T-helper 2 cell treated with Interferon-gamma antibody and Interleukin-4, amounts not matched to agents 100 ng/mL and 5 ng/mL, for 36 hours (primary cell): Measurements from ENCODE around the gene ZNF821. TPM values are rescaled to one million over a fixed set of nuclear protein-coding genes. Genes with fewer than 3 reads are reported as not detected.
"Not testable (repeated sequence)": the region's sequence is repeated elsewhere in the genome, so short reads cannot be mapped to it uniquely, and the experiment has no call there.

Experiments used
- intact Hi-C: fragments of 100-400 bp; cut with micrococcal nuclease; formaldehyde crosslinking; loops from one replicate; pipeline ENCODE4 v1.15.1; 2023
- total RNA-seq: library from RNA; stranded (reverse); gene quantifications from 2 replicates; pipeline ENCODE4 v1.2.3, GENCODE V29; 2022

Gene ZNF821
- total RNA-seq, 1 donor from 2014 or later = 4.5 TPM

DNA sequence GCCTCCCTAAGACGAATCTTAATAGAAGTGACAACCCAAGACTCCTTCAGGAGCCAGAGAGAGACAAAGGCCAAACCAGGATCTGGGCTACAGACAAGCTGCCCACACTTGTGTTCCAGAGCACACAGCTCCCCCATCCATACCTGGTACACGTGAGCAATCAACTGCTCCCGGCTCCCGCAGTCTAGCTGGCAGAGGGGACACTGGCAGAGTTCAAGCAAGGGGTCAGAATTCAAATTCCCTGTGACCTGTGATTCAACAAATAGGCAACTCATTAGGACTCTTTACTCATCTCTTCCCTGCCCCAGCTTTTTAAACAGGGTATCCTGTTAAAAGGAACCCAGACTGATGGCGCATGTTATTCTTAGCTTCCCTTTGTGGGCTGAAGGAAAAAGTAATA, 20.0 kb downstream of the ZNF821 start:
- intact Hi-C loops = no loop called here

DNA sequence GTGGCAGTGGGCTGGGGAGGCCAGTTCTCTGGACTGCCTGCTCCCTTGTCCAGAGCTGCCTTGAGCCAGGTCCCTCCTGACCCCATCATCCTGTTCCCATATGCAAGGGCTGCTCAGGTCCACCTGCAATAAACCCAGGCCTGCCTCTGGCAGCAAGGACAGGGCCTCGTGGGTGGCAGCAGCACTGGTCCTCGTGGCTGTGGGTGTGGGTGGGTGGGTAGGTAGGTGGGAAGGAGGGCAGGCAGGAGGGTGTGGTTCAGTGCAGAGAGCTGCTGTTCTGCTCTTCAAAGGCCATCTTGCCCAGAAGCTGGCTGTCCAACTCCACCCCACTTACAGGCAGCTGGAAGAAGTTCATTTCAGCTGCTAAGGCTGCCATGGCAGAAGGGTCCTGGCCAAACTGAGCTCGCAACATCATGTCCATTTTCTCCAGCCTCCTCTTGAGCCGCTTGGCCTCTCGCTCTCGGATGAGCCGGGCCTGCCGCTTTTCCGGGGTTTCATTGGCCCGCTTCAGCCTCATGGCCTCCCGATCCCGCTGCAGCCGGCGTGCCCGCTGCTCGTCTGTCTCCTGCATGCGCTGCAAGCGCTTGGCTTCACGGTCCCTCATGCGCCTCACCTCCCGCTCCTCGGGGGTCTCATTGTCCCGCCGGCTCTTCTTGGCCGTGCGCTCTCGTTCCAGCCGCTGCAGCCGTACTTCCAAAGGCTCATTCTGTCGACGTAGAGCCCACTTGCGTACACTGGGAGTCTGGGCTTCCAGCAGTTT, 24.0 kb downstream of the ZNF821 start:
- intact Hi-C loops = no loop called here

DNA sequence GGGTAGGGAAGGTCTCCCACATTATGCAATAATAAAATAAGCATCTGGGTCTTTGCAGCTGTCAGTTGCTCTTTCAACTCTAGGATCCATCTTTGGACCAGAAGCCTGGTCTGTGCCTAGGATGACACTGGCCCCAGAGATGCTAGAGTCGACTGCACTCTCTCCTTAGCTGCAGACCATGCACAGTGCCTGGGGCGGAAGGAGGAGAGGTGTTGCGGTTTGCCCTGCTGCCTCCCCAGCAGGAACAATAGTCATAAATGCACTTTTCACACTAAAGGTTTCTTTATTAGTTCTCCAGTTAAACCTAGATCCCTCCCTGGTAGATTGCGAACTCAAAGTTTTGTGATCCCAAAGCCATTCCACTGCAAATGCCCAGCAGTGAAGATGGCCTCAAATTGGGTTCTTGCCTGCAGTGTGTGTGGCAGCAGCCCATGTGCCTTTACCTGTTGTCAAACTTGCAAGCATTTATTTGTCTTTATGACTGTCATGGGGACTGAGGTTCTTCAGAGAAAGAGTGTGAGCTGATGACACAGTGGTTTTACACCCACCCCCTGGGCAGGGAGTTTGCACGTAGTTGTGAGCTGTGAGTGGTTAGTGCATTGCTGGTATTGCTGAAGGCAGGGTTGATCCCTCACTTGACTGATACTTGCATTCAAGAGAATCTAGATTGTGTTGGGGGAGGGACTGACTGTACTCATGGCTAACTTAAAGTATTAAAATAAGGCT, 27.9 kb downstream of the ZNF821 start:
- intact Hi-C loops = no loop called here

DNA sequence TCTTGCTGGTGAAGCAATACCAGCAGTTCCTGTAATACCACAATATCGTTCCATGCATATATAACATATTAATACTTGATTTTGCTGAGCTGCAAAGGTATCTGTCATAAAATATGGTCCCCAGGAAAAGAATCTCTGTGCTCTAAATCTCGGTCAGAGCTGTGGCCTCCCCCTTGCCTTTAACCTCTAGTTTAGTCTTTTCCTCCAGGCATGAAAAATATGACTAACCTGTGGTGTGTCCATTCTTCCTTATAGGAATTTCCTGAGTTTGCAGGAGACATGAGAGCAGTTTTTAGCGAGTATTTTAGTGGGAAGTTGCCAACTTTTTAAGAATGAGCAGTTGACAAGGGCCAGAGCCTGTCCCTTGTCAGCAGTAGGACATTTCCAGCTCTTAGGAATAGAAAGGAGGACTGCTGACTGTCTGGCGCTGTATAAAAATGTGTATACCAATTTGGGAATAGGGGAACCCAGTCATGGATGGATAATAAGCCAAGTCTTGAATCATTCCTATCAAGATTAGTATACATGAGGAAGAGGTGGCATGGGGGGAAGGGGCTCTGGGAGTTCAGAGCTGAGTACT, 29.5 kb downstream of the ZNF821 start:
- intact Hi-C loops = no loop called here

DNA sequence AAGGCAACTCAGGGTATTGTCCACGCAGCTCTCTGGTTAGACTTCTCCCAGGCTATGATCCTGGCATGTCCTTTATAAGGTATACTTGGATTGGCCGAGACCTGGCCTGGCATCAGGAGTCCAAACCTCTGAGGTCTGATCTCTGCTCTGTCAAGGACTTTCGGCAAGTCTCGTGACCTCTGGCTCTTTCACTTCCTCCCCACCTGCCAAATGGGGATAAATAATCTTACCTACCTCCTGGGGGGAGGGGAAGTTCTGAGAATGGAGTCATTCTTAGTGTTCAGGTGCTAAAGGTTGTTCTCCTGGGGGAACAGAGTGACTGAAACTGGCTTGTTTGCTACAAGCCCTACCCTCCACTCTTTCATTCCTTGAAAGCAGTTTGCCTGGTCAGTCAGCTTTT, 30.6 kb downstream of the ZNF821 start:
- intact Hi-C loops = no loop called here

DNA sequence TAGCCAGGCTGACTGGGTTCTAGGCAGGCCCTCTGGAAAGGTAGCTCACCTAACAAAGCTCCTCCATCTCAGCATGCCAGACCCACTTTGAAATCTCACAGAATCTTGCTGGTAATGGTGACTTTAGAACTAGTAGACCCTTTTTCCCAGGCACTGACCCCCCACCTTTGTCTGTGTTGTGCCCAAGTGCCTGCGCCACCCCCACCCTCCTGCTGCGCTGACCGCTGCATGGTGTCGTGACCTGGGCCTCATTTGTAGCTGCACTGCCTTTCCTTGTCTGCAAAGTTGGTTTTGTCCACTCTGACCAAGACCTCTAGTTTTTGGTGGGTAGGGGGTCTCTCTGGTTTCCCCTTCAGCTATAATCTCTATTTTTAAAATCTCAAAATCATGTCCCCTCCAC, 31.4 kb downstream of the ZNF821 start:
- intact Hi-C loops = no loop called here

DNA sequence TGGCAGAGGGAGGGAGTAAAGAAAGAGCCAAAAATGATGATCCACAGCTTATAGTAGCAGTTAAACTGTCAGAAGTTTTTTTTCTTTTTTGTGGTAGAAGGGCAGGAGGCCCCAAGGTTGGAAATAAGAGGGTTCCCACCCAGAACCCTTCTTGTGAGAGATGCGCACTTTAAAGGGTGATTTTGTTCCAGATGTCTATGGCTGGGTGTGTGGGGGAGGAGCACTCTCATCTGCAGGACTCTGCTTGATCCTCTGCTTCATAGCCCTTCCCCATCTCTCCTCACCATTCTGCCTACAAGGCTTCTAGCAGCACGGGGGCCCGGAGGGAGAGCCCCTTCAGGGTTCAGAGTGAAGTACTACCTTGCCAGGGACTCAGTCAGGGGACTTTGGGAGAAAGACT, 31.8 kb downstream of the ZNF821 start:
- intact Hi-C loops = no loop called here

DNA sequence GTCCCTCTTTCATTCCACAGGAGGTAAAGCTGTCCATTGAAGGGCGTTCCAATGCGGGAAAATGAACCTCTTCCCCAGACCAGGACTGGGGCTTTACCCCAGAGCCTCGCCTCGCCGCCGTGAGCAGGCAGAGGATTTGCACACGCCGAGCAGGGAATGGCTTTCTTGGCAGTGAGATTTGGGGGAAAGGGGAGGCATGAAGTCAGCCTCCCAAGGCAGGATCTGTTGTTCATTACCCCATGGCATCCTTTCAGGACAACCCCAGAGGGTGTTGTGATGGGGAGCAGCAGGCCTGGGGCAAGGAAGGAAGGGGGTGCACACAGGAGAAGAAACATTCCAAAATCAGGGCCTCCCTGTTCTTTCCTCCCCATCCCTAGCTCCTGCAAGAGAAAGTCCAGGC, 32.2 kb downstream of the ZNF821 start:
- intact Hi-C loops = no loop called here

DNA sequence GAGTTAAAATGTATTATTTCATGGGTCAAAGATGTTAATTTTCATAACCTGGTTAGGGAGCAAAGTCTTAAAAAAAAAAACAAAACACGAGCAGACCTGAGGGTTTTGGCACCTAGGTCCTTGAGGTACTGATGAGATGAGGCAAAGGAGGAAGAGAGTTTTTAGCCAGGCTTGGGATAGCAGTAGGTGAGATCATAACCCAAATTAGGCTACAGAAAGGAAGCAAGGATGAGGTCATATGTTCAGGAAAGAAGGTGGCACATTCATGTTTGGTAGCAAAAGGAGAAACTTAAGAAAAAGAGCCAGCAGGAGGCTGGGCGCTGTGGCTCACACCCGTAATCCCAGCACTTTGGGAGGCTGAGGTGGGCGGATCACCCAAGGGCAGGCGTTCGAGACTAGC, 35.4 kb downstream of the ZNF821 start:
- intact Hi-C loops = no loop called here

DNA sequence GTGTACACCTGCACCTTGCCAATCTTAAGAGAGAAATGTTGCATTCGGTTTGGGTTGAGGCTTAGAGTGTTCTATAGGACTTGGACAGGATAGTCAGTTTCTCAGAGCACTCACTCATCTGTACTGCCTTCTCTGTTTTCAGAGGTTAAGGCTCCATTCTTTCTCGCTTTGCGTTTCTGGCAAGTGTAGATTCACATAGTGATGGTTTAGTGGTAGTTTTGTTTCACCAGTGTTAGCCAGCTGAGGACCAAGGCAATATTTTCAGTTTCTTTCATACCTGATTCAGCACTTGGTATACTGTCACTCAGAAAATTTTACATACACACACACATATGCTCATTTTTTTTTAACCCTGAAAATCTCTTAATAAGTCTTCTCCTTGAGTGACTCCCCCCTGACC, 36.9 kb downstream of the ZNF821 start:
- intact Hi-C loops = no loop called here

DNA sequence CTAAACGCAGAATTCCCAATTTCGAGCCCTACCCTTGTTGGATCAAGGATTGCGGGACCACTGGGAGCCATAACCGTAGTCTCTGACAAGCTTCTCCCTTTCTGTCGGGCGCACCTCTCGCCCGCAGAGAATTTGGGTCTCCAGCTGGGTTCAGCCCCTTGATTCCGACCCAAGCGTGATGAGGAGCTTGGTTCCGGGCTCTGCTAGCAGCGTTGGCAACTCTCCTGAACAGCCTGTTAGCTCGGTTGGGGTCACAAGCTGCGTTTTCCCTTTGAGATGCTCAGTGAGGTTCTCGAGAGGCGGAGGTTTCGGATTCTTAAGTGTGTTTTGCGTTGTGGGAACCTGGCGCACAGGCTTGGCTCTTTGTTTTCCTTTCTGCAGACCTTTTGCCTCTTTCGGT, 37.6 kb downstream of the ZNF821 start:
- intact Hi-C loops = no loop called here

DNA sequence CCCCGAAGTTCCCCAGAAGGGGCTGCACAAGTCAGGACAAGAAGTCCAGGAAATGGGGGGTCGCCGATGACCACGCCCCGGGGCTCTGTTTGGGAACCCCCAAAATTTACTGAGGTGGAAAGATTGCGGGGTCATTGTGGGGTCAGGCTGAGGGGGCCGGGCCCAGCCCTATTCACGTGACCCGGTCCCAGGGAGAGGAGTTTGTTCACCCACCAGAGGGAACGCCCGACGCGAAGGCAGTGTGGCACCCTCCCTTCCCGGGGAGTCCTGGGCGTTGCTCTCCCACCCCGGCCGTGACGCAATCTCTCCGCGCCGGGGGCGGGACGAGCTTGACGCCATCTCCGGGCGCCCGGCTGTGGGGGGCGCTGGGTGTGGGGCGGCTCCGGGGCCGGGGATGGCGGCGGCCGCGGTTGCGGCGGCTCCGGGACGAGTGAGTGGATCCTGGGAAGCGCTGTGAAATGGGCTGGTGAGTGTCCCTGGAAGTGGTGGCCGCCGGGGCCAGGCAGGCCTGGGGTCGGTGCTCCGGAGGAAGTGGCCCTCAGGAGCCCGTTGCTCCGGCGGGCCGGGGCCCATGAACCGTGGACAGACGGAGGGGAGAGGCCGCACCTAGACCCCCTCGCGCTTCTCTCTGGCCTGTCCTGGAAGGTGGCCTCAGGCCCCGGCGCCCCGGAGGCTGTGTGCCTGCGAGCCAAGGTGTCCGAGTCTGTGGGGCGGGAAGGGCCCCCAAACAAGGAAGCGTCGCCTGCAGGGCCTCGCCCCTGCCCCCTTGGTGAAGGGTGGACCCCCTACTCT, 38.1 kb downstream of the ZNF821 start, which contains the start of gene ATXN1L:
TSS of gene ATXN1L (plus strand) at position 338 of the 792 bp plus-strand sequence. CDS start 3,765 bp downstream, outside the sequence.
- intact Hi-C loops = loop anchor here (1.0 kb wide), 5 partner anchors 36 to 247 kb away; partner anchors contain the start of genes DHODH, DHX38, IST1 and TXNL4B

DNA sequence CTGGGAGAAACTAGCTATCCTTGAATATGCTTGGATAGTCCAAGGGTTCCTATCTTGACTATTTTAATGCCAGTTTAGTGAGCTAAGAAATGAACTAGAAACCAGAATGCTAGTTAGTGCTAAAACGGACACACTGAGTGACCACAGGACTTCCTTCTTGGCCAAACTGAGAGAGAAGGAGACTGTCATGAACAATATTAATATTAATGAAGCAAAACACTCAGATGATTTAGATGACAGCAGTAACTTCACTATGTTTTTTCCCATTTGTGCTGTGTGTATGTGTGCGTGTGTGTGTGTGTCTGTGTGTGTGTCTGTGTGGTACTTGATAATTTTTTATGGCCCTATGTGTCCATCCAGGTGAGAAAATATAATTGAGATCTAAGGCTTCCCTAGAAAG, 40.4 kb downstream of the ZNF821 start:
- intact Hi-C loops = no loop called here

DNA sequence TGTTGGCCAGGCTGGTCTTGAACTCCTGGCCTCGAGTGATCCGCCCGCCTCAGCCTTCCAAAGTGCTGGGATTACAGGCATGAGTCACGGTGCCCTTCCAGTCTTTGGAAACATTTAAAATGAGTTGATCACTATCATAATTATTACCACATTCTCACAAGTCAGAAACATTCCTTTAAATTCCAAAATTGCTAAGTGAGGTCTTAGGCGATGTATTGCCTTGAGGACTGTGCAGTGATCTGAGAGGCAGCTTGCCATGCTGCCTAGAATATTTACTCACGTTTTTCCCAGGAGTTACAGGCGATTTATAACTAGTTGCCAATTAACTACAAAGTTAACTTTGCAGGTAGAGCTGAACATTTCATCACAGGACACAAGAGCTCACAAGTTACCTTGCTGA, 43.9 kb downstream of the ZNF821 start:
- intact Hi-C loops = no loop called here

DNA sequence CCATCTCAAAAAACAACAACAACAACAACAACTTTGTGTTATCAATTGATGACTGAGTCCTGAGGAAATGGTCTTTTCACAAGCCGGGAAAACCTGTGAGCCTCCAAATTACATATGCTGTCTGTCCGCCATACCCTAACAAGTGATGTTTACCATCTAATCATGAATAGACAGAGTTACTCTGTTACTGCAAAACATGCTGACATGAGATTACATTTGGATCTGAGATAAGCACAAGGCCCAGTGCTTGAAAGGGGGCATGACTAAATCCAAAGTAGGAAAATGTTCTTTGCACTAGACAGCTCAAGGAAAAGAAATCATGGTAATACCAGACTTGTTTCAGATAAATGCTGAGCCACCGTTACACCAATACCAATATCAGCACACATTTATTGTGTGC, 46.8 kb downstream of the ZNF821 start:
- intact Hi-C loops = no loop called here

DNA sequence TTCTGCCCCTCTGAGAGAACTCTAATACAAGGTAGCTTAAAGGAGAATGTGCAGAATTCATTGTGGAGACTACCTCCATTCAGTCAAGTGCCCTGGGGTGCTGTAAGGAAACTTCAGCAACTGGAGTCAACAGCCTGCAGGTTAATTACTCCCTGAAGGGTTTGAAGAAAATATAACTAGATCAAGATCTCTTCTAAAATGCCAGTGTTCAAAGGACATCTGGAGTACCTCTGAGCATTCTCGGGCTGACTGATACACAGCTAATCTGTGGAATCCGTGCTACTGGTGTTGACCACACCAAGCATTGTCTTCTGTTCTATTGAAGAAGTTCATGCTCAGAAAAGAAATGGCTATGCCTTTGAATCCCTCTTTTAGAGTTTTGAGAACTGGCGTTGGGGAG, 49.7 kb downstream of the ZNF821 start:
- intact Hi-C loops = no loop called here

DNA sequence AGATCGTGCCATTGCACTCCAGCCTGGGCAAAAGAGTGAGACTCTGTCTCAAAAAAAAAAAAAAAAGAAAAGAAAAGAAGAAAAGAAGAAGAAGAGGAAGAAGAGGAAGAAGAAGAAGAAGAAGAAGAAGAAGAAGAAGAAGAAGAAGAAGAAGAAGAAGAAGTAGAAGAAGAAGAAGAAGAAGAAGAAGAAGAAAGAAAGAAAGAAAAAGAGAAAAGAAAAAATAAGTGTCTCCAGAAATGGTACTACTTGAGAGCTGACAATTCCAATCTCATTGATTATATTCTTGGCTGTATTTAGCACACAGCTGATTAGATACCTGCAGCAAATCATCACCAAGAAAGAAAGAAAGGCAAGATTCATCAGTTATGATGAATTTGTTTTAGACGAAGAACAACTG, 51.9 kb downstream of the ZNF821 start:
- intact Hi-C loops = not testable (repeated sequence)

DNA sequence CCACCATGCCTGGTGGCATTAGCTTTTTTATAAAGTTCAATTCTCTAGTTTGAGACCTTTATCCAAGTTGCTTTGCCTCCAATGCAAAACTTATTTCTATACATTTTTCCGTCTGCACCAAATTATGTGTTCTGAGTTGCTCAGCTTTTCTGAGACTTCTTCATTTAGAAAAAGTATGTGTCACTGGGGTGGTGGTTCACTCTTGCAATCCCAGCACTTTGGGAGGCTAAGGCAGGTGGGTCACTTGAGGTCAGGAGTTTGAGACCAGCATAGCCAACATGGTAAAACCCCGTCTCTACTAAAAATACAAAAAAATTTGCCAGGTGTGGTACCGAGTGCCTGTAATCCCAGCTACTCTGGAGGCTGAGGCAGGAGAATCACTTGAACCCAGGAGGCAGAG, 52.3 kb downstream of the ZNF821 start:
- intact Hi-C loops = not testable (repeated sequence)

DNA sequence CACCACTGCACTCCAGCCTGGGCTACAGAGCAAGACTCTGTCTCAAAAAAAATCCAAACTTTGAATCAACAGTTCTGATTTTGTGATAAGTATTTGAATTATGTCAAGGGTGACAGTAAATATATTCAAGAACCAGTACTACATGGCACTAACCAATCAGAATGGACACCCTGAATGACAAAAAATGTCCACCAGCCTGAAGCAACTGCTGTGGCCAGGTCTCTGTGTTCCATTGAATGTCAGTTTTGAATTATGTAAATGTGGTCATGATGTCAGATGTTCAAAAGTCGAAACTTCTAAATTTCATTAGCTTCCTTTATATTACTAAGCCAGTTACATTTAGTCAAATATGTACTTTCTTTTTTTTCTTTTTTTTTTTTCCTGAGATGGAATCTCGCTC, 53.6 kb downstream of the ZNF821 start:
- intact Hi-C loops = no loop called here

DNA sequence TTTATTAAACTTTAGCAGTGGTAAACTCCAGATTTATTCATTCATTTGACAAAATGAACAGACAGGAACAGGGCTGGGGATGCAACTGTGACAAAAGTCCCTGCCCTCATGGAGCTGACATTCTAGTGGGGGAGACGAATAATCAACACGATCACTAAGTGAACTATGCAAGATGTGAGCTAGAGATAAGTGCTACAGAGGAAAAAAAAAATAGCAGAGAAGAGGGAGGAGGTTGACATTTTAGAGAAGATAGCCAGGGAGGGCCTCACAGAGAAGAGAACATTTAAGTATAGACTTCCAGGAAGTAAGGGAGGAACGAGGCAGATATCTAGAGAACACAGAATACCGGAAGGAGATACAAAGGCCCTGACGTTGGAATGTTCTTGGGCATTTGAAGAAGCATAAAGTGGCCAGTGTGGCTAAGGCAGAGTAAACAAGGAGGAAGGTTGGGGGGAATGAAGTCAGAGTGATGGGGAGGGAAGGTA, 57.4 kb downstream of the ZNF821 start:
- intact Hi-C loops = no loop called here

DNA sequence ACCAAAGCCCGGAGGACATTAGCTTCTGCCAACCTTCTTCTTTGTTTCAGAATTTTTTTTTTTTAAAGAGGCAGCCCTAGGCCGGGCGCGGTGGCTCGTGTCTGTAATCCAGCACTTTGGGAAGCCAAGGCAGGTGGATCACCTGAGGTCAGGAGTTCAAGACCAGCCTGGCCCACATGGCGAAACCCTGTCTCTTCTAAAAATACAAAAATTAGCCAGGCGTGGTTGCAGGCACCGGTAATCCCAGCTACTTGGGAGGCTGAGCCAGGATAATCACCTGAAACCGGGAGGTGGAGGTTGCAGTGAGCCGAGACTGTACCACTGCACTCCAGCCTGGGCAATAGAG, 66.9 kb downstream of the ZNF821 start:
- intact Hi-C loops = not testable (repeated sequence)
